ENCODE measurements around the gene RPS8.
A peak's percentile ranks its signal among the peaks of the same experiment; 100 is the strongest.

Gene RPS8

DNA sequence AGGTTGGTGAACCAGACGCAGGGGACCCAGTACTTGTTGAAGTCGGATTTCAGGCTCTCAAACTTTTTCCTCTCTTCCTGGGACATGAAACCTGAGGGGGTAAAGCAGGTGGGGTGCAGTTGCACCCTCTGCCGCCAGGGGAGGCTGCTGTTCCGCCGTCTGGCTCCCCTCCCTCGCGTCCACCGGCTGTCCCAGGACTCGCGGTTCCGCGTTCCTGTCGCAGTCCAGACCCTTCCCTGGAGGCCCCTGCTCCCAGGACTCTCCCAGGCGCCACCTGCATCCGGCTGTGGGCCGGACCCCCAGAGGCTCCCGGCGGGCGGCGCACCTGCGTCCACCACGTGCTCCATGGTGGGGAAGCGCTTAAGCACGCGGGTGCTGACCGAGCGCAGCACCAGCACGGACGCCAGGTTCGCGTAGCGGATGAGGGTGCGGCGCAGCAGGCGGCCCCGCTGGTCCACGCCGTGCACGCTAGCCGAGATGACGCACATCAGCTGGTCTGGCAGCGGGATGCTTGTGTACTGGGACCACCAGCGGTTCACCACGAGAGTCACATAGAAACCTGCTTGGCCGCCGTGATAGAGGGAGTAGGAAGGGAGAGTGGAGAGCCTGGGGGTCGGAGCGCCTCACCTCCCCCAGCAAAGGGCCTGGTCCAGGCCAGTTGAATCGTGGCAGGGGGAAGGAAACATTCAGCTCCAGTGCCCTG is 10.9 kb downstream of the RPS8 start:
- H3K4me3 ChIP-seq (ENCODE audit: control insufficient read depth, low read depth, low read length): peak overlapping the region; percentile 32
- no peak for DNase-seq (ENCODE audit: low read depth)
- TF ChIP-seq, protein P1, sequence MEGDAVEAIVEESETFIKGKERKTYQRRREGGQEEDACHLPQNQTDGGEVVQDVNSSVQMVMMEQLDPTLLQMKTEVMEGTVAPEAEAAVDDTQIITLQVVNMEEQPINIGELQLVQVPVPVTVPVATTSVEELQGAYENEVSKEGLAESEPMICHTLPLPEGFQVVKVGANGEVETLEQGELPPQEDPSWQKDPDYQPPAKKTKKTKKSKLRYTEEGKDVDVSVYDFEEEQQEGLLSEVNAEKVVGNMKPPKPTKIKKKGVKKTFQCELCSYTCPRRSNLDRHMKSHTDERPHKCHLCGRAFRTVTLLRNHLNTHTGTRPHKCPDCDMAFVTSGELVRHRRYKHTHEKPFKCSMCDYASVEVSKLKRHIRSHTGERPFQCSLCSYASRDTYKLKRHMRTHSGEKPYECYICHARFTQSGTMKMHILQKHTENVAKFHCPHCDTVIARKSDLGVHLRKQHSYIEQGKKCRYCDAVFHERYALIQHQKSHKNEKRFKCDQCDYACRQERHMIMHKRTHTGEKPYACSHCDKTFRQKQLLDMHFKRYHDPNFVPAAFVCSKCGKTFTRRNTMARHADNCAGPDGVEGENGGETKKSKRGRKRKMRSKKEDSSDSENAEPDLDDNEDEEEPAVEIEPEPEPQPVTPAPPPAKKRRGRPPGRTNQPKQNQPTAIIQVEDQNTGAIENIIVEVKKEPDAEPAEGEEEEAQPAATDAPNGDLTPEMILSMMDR (IDR thresholded peaks at IDR 0.05; ENCODE audit: control insufficient read depth, insufficient read depth, low read depth, low read length, missing control alignments): peak; percentile 97

DNA sequence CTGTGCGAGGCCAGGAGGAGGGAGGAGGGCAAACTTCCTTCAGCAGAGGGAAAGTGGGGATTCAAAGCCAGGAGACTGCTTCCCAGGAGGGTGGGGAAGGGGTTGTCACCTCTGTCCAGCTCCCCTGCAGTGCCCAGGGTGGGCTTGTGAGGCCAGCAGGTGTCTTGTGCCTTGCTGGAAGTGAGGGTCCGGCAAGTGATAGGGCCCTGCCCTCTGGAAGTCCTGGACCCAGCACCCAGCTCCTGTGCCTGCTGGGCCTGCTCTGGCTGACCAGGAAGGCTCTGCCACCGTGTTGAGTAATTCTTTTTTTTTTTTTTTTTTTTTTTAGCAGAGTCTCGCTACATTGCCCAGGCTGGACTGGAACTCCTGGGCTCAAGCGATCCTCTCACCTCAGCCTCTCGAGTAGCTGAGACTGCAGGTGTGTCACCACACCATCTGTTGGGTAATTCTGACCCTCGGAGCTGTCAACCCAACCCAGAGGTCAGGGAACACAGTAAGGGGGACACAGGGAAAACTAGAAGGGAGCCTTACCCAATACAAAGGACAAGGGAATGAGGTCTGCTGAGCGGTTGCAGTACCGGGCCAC is 11.6 kb downstream of the RPS8 start:
- TF ChIP-seq, protein P1 (IDR thresholded peaks at IDR 0.05; ENCODE audit: control insufficient read depth, insufficient read depth, low read depth, low read length, missing control alignments): no peak
- no peak for DNase-seq (ENCODE audit: low read depth)
- no peak overlapping the region for H3K4me3 ChIP-seq (ENCODE audit: control insufficient read depth, low read depth, low read length)

DNA sequence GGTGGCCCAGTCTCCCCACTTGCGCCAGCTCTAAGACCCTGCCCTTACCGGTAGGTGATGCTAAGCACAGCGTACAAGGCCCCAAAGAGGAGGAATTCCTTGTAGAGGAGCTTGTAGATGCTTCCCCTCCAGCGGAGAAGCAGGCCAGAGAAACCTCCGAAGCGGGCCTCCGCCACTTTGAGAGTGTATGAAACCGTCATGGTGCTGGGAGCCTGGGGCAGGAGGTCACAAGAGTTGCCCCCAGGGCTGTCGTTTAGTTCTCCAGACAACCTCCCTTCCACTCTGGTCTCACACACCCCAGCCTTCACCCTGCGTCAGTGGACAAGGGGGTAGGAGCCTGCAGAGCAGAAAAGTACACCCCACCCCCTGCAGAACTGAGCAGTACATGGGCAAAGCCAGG is 12.2 kb downstream of the RPS8 start:
- no peak overlapping the region for H3K4me3 ChIP-seq (ENCODE audit: control insufficient read depth, low read depth, low read length)
- TF ChIP-seq, protein P1 (IDR thresholded peaks at IDR 0.05; ENCODE audit: control insufficient read depth, insufficient read depth, low read depth, low read length, missing control alignments): no peak
- no peak for DNase-seq (ENCODE audit: low read depth)

DNA sequence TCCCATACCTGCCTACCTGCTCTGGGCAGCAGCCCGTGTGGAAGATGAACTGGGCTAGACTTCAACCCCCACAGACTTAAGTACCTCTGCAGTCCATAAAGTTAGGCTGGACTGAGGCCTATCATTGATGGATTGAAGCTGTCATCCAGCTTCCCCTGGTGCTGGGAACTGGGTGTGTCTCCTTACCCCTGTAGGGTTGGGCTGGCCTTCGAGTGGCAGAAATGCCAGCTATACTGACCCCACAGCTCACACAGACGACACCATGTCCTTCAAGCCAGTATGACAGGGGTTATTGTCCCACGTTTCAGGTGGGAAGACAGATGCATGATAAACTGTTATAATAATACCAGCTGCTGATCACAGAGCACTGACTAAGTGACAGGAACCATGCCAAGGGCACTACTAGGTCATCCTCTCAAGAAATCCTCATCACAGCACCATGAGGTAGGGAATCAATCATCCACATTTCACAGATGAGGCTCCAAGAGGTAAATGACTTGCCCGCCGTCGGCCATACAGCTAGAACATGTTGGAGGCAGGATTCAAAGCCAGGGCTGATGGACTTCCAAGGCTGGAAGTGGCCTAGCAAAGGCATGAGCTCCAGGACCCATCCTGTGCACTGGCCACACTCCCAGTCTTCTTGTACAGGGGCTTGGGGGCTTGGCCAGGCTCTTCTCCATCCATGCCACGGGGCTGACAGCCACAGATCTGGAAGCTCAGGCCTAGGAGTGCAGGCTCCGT is 12.9 kb downstream of the RPS8 start, which contains the start of gene BEST4:
Gene BEST4 (minus strand): TSS at position 51 of the 741 bp plus-strand sequence. CDS start 465 bp downstream, outside the sequence.
- no peak for DNase-seq (ENCODE audit: low read depth)
- H3K4me3 ChIP-seq (ENCODE audit: control insufficient read depth, low read depth, low read length): no peak within 1 kb of the TSS
- TF ChIP-seq, protein P1 (IDR thresholded peaks at IDR 0.05; ENCODE audit: control insufficient read depth, insufficient read depth, low read depth, low read length, missing control alignments): no peak

DNA sequence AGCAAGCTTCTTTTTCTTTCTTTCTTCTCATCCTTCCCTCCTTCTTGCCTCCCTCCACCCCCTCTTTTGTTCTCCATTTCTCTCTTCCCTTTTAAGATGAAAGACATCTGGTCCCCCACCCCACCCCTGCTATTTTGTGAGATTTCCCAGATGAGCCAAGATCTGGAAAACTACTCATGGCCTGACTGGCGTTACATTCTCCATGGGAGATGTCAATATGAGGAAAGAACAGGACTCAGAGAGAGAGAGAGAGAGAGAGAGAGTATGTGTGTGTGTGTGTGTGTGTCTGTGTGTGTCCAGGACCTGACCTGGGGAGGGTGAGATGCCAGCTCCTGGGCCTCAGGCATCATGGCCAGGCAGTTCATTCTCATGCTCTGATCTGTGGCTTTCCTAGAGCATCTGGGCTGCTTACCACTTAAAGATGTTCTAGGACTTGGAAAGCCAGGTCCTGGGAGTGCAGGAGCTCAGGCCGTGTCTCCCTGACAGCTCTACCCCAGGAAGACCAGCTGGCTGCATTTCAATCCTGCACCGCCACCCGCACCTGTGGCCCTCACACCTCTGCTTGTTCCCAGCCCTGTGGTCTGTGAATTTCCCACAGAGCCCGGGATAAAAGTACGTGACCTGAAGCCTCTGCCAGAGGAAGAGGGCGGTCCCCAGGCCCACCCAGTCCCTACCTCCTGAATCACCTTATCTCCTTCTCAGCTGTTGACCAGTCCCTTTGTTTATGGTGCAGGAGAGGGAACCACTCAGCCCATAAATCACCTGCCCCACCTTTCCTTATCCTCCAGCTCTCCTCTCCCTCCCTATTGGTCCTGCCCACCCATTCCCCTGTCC is 15.8 kb downstream of the RPS8 start:
- DNase-seq (ENCODE audit: low read depth): no peak
- no peak overlapping the region for H3K4me3 ChIP-seq (ENCODE audit: control insufficient read depth, low read depth, low read length)
- TF ChIP-seq, protein P1 (IDR thresholded peaks at IDR 0.05; ENCODE audit: control insufficient read depth, insufficient read depth, low read depth, low read length, missing control alignments): no peak

All from AG09309 (cell line).